HepG2 (cell line): ENCODE measurements around the gene ODC1.

Source experiments
- ARID4A ChIP-seq: sonication (generic); formaldehyde crosslinking; IDR thresholded peaks from 2 replicates; pipeline ENCODE4 v1.5.0; 2020; ENCODE audit warnings: mild to moderate bottlenecking, missing genetic modification reagents, borderline replicate concordance
- BRD4 ChIP-seq: sonication (generic); formaldehyde crosslinking; IDR thresholded peaks from 2 replicates; pipeline ENCODE4 v1.4.0; 2020; ENCODE audit warnings: missing genetic modification reagents
- CTCF ChIP-seq: sonication (generic); formaldehyde crosslinking; IDR thresholded peaks from 2 replicates; pipeline ENCODE4 v1.5.0; 2020; ENCODE audit warnings: mild to moderate bottlenecking, missing genetic modification reagents, moderate library complexity
- FOXM1 ChIP-seq: sonication (generic); formaldehyde crosslinking; IDR thresholded peaks from 2 replicates; pipeline ENCODE4 v1.5.0; 2020; ENCODE audit warnings: missing genetic modification reagents
- MED13 ChIP-seq: sonication (generic); formaldehyde crosslinking; IDR thresholded peaks from 2 replicates; pipeline ENCODE4 v1.5.0; 2020; ENCODE audit warnings: missing genetic modification reagents
- MNT ChIP-seq: fragments of 450-650 bp; IDR thresholded peaks from 2 replicates; pipeline ENCODE4 v1.6.1; 2016
- MXD1 ChIP-seq: sonication (generic); formaldehyde crosslinking; IDR thresholded peaks from 2 replicates; pipeline ENCODE4 v1.4.0; 2020; ENCODE audit warnings: mild to moderate bottlenecking, missing genetic modification reagents
- POLR2AphosphoS5 ChIP-seq: IDR thresholded peaks from 2 replicates; pipeline ENCODE4 v1.6.1; 2012; ENCODE audit warnings: low read depth, low read length
- SMAD3 ChIP-seq: sonication (generic); formaldehyde crosslinking; IDR thresholded peaks from 2 replicates; pipeline ENCODE4 v1.4.0; 2020; ENCODE audit warnings: missing genetic modification reagents
- SP1 ChIP-seq, 2 experiments: fragments of 450-650 bp in 1 of 2; sonication (generic) in 1 of 2; formaldehyde crosslinking in 1 of 2; IDR thresholded peaks; 2 replicates each; pipeline versions ENCODE4 v1.4.0 to v1.6.1; 2016 to 2020; ENCODE audit warnings: missing genetic modification reagents in 1 of 2
- TCF12 ChIP-seq, 2 experiments: fragments of 450-650 bp in 1 of 2; sonication (generic) in 1 of 2; formaldehyde crosslinking in 1 of 2; IDR thresholded peaks; 2 replicates each; pipeline versions ENCODE4 v1.6.1 to v1.8.0; 2017 to 2022; ENCODE audit warnings: antibody characterized with exemption in 1 of 2, mild to moderate bottlenecking in 1 of 2, missing genetic modification reagents in 1 of 2, moderate library complexity in 1 of 2
- ZFP82 ChIP-seq: sonication (generic); formaldehyde crosslinking; IDR thresholded peaks from 2 replicates; pipeline ENCODE4 v1.5.1; 2020; ENCODE audit warnings: mild to moderate bottlenecking, missing genetic modification reagents, borderline replicate concordance
- ZNF430 ChIP-seq: sonication (generic); formaldehyde crosslinking; IDR thresholded peaks from 2 replicates; pipeline ENCODE4 v1.9.0; 2021; ENCODE audit warnings: mild to moderate bottlenecking, missing genetic modification reagents
- ZNF513 ChIP-seq: sonication (generic); formaldehyde crosslinking; conservative IDR thresholded peaks from 2 replicates; pipeline ENCODE4 v1.5.0; 2020; ENCODE audit warnings: missing genetic modification reagents

GRCh38 chr2:10408649-10409579, 39.2 kb downstream of the ODC1 start:
- TF ChIP-seq ZFP82 (CRISPR knock-in tag) (no peak), MXD1 (CRISPR knock-in tag) (no peak), SP1 (IDR thresholded peaks at IDR 0.05) (no peak), SP1 (CRISPR knock-in tag; IDR thresholded peaks at IDR 0.05) (peak; percentile 95), SMAD3 (peak; percentile 88), CTCF (CRISPR knock-in tag) (peak; percentile 100), BRD4 (CRISPR knock-in tag) (no peak), ZNF430 (CRISPR knock-in tag) (no peak), FOXM1 (no peak), TCF12 (IDR thresholded peaks at IDR 0.05) (no peak), TCF12 (CRISPR knock-in tag; IDR thresholded peaks at IDR 0.05) (no peak), MED13 (CRISPR knock-in tag) (no peak), ZNF513 (CRISPR knock-in tag) (no peak), POLR2AphosphoS5 (no peak), MNT (peak; percentile 78), ARID4A (CRISPR knock-in tag) (peak; percentile 57; the same call in 1 of the 2 replicates)
